ENCODE results near the gene ACSS2. TPM values are rescaled to one million over a fixed set of nuclear protein-coding genes. Genes with fewer than 3 reads are reported as not detected.
"Not testable (repeated sequence)": the region's sequence is repeated elsewhere in the genome, so short reads cannot be mapped to it uniquely, and the experiment has no call there.

Gene ACSS2
- total and polyA plus RNA-seq, 2 donors (not counting 1 experiment from before 2014, with no cell fraction given) = 10.5 to 22.1 TPM

DNA sequence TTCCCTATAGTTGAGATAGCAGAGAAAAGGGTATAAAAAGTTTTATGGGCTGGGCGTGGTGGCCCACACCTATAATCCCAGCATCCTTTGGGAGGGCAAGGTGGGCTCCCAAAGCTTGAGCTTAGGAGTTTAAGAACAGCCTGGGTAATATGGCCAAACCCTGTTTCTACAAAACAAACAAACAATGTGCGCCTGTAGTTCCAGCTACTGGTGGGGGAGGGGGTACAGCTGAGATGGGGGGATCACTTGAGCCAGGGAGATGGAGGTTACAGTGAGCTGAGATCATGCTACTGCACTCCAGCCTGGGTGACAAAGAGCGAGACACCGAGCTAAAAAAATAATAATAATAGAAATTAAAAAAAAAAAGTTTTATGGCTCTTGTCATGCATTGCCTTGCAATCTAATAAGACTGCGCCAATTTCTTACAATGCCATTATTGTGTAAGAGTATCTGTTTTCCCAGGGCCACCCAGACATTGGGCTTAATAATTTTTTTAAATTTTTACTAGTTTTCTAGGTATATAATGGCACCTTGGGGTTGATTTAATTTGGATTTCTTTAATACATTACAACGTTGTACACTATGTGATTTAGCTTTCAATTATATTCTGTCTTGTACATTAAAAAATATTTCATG is 3.9 kb downstream of the ACSS2 start:
- no peaks in the 10 kb centered on the region for H3K9me3 Mint-ChIP-seq (ENCODE audit: insufficient read depth)
- Histone ChIP-seq H3K27ac (ENCODE audit: low read length in 2 of 2) (no peak overlapping the region), H3K9ac (ENCODE audit: low read length) (no peak overlapping the region), H3K36me3 (replicated peaks in 1 of 2; ENCODE audit: control extremely low read depth in 1 of 2, control insufficient read depth in 1 of 2, extremely low read depth in 1 of 2, insufficient read depth in 2 of 2, low read length in 1 of 2) (no peaks in the 10 kb centered on the region), H3K4me3 (ENCODE audit: control extremely low read depth in 1 of 5, extremely low read depth in 1 of 5, insufficient read depth in 1 of 5, low read depth in 2 of 5, low read length in 4 of 5) (no peak overlapping the region), H3K4me1 (ENCODE audit: control insufficient read depth in 2 of 2, insufficient read depth in 2 of 2, low read length in 2 of 2) (peaks cover 14% of the 10 kb centered on the region in 2 donors), H3K27me3 (replicated peaks in 1 of 4; ENCODE audit: control extremely low read depth in 1 of 4, control insufficient read depth in 3 of 4, insufficient read depth in 4 of 4, low read length in 3 of 4) (no peaks in the 10 kb centered on the region), H2AFZ (ENCODE audit: insufficient read depth, low read depth, low read length, poor library complexity, severe bottlenecking) (no peak overlapping the region), H4K20me1 (ENCODE audit: control insufficient read depth, insufficient read depth, low read length, poor library complexity, severe bottlenecking) (no peaks in the 10 kb centered on the region), H3K79me2 (ENCODE audit: control insufficient read depth, insufficient read depth, low read length) (peaks cover 4% of the 10 kb centered on the region), H3K9me3 (ENCODE audit: control extremely low read depth in 1 of 3, control insufficient read depth in 2 of 3, insufficient read depth in 1 of 3, low read length in 2 of 3) (no peaks in the 10 kb centered on the region), H3K4me2 (replicated peaks; ENCODE audit: low read depth, low read length, poor library complexity, severe bottlenecking) (no peak overlapping the region)
- no peak overlapping the region for H3K4me3 Mint-ChIP-seq
- H3K27ac Mint-ChIP-seq = no peak overlapping the region
- ChIA-PET CTCF (interaction anchor here (0.7 kb wide), 1 partner anchor 59 kb away, joined by 3 read pairs; no protein-coding TSS in a partner anchor), POLR2A (interaction anchor here (0.7 kb wide), 2 partner anchors 20 to 25 kb away, joined by 5 to 7 read pairs; no protein-coding TSS in a partner anchor)
- intact Hi-C loops (cut with micrococcal nuclease) = no loop called here
- ATAC-seq (ENCODE audit: low read depth) = no peak
- no peaks in the 10 kb centered on the region for H3K27me3 Mint-ChIP-seq
- no CpG with 5 or more reads among the region's 6 CpGs for WGBS (ENCODE audit: insufficient coverage)
- peaks cover 15% of the 10 kb centered on the region for H3K4me1 Mint-ChIP-seq
- no peak for DNase-seq
- TF ChIP-seq, protein P1, sequence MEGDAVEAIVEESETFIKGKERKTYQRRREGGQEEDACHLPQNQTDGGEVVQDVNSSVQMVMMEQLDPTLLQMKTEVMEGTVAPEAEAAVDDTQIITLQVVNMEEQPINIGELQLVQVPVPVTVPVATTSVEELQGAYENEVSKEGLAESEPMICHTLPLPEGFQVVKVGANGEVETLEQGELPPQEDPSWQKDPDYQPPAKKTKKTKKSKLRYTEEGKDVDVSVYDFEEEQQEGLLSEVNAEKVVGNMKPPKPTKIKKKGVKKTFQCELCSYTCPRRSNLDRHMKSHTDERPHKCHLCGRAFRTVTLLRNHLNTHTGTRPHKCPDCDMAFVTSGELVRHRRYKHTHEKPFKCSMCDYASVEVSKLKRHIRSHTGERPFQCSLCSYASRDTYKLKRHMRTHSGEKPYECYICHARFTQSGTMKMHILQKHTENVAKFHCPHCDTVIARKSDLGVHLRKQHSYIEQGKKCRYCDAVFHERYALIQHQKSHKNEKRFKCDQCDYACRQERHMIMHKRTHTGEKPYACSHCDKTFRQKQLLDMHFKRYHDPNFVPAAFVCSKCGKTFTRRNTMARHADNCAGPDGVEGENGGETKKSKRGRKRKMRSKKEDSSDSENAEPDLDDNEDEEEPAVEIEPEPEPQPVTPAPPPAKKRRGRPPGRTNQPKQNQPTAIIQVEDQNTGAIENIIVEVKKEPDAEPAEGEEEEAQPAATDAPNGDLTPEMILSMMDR (IDR thresholded peaks at IDR 0.05) = no peak
- no peak for TF ChIP-seq EZH2 (IDR thresholded peaks at IDR 0.05; ENCODE audit: borderline replicate concordance, insufficient read depth, low read depth, low read length, poor library complexity, severe bottlenecking)

DNA sequence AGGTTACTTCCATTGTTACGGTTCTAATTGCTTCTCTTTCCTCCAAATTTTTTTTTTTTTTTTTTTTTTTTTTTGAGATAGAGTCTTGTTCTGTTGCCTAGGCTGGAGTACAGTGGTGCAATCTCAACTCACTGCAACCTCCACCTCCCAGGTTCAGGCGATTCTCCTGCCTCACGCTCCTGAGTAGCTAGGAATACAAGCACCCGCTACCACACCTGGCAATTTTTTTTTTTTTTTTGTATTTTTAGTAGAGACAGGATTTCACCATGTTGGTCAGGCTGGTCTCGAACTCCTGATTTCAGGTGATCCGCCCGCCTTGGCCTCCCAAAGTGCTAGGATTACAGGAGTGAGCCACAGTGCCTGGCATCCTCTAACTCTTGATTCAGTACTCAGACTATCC is 4.6 kb downstream of the ACSS2 start:
- intact Hi-C loops (cut with micrococcal nuclease); H3K4me2 ChIP-seq (replicated peaks; ENCODE audit: low read depth, low read length, poor library complexity, severe bottlenecking); H3K9ac ChIP-seq (ENCODE audit: low read length); H3K27ac ChIP-seq (ENCODE audit: low read length in 2 of 2); H3K4me1 Mint-ChIP-seq; H3K79me2 ChIP-seq (ENCODE audit: control insufficient read depth, insufficient read depth, low read length); H3K27me3 ChIP-seq (replicated peaks in 1 of 4; ENCODE audit: control extremely low read depth in 1 of 4, control insufficient read depth in 3 of 4, insufficient read depth in 4 of 4, low read length in 3 of 4); ATAC-seq (ENCODE audit: low read depth); H3K27ac Mint-ChIP-seq; H3K4me3 ChIP-seq (ENCODE audit: control extremely low read depth in 1 of 5, extremely low read depth in 1 of 5, insufficient read depth in 1 of 5, low read depth in 2 of 5, low read length in 4 of 5); H3K27me3 Mint-ChIP-seq; H3K36me3 ChIP-seq (replicated peaks in 1 of 2; ENCODE audit: control extremely low read depth in 1 of 2, control insufficient read depth in 1 of 2, extremely low read depth in 1 of 2, insufficient read depth in 2 of 2, low read length in 1 of 2); H3K4me3 Mint-ChIP-seq; DNase-seq; H3K9me3 ChIP-seq (ENCODE audit: control extremely low read depth in 1 of 3, control insufficient read depth in 2 of 3, insufficient read depth in 1 of 3, low read length in 2 of 3); H3K9me3 Mint-ChIP-seq (ENCODE audit: insufficient read depth); H4K20me1 ChIP-seq (ENCODE audit: control insufficient read depth, insufficient read depth, low read length, poor library complexity, severe bottlenecking); H3K4me1 ChIP-seq (ENCODE audit: control insufficient read depth in 2 of 2, insufficient read depth in 2 of 2, low read length in 2 of 2); H2AFZ ChIP-seq (ENCODE audit: insufficient read depth, low read depth, low read length, poor library complexity, severe bottlenecking): not testable (repeated sequence)
- CTCF ChIA-PET = interaction anchor here (0.7 kb wide), 1 partner anchor 58 kb away, joined by 3 read pairs; no protein-coding TSS in a partner anchor
- POLR2A ChIA-PET = interaction anchor here (0.7 kb wide), 2 partner anchors 19 to 24 kb away, joined by 5 to 7 read pairs; no protein-coding TSS in a partner anchor
- 100% methylated on average over 2 of the region's 7 CpGs for WGBS (ENCODE audit: insufficient coverage)

Measured in B cell (primary cell).